ENCODE data around the gene NCKIPSD. TPM values are rescaled to one million over a fixed set of nuclear protein-coding genes. Genes with fewer than 3 reads are reported as not detected.

NCKIPSD gene
- total RNA-seq, 1 donor from 2014 or later, result 10.5 TPM

DNA sequence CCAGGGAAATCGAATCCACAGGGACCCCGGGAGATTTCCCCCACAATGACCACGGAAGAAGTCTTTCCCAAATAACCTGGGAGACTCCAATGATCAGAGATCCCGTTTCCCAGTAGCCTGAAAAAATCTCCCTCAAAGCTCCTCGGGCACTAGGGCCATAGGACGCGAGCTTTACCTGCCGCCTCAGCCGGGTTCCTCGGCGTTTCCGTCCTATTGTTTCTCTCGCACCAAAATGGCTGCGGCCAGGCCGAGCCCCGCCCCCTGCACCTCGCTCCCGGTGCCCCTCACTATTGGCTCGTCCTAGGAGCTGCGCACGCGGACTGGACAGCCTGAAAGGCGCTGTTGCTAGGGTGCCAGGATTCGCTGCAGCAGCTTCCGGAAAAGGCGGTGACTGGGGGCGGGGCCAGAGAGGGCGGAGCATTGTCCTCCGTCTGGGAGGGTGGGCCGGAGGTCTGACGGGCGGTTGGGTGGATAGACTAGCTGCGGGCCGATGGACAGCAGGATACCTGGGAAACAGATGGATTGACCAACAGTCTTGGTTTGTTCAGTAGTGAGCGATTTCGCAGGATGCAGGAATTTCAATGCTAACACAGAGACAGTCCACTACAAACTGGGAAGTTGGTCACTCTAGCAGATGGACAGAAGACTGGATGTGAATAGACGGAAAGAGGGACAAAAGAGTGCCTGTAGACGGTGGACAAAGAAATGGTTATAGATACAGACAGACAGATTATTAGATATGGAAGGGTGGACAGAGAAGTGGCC lies 31.4 kb upstream of the NCKIPSD start, which contains the start of gene IP6K2:
TSS of gene IP6K2 (minus strand) at position 240 of the 765 bp plus-strand sequence. CDS start 21,930 bp downstream, outside the sequence.
- DNase-seq (ENCODE audit: low read depth) (peak; percentile 94), FAIRE-seq (no peak)
- H3K27me3 ChIP-seq (ENCODE audit: control insufficient read depth, insufficient read depth, low read length), result no peaks in the 10 kb centered on the region
- TF ChIP-seq, protein P1, sequence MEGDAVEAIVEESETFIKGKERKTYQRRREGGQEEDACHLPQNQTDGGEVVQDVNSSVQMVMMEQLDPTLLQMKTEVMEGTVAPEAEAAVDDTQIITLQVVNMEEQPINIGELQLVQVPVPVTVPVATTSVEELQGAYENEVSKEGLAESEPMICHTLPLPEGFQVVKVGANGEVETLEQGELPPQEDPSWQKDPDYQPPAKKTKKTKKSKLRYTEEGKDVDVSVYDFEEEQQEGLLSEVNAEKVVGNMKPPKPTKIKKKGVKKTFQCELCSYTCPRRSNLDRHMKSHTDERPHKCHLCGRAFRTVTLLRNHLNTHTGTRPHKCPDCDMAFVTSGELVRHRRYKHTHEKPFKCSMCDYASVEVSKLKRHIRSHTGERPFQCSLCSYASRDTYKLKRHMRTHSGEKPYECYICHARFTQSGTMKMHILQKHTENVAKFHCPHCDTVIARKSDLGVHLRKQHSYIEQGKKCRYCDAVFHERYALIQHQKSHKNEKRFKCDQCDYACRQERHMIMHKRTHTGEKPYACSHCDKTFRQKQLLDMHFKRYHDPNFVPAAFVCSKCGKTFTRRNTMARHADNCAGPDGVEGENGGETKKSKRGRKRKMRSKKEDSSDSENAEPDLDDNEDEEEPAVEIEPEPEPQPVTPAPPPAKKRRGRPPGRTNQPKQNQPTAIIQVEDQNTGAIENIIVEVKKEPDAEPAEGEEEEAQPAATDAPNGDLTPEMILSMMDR (IDR thresholded peaks at IDR 0.05; ENCODE audit: insufficient read depth, low read length, severe bottlenecking), result no peak
- H3K36me3 ChIP-seq (ENCODE audit: control insufficient read depth, insufficient read depth, low read length), result peaks cover 6% of the 10 kb centered on the region
- peak within 1 kb of the TSS; percentile 78 for H3K4me3 ChIP-seq (ENCODE audit: low read depth, low read length)

GRCh38 chr3:48716508-48716981 lies 30.8 kb upstream of the NCKIPSD start:
- DNase-seq (ENCODE audit: low read depth) (no peak), FAIRE-seq (no peak)
- no peaks in the 10 kb centered on the region for H3K27me3 ChIP-seq (ENCODE audit: control insufficient read depth, insufficient read depth, low read length)
- H3K4me3 ChIP-seq (ENCODE audit: low read depth, low read length), result peak overlapping the region; percentile 78
- TF ChIP-seq, protein P1 (IDR thresholded peaks at IDR 0.05; ENCODE audit: insufficient read depth, low read length, severe bottlenecking), result no peak
- H3K36me3 ChIP-seq (ENCODE audit: control insufficient read depth, insufficient read depth, low read length), result peaks cover 8% of the 10 kb centered on the region

DNA sequence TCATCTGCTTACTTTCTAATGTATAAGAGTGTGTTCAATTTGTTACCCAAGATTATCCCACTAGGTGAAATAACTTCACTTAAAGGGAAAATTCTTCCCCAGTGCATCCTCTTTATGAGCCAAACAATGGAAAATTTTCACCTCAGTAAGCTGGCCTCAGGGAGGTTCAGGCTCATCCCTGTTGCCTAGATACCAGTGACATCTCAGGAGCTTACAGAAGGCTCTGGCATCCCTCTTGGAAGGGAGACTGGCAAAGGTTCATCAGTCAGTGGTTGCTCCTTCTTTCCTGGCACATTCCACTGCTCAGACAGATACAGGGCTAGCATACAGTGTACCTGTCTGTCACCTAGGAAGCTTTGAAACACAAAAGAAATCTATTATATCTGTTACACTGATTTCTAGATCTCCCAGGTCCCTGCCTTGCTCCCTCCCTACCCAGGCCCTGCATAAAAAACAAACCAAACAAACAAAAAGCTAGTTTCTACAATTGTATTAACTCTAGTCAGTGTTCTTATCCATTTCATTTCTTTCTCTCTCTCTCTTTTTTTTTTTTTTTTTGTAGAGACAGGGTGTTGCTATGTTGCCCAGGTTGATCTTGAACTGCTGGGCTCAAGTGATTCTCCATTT lies 29.6 kb upstream of the NCKIPSD start:
- TF ChIP-seq, protein P1 (IDR thresholded peaks at IDR 0.05; ENCODE audit: insufficient read depth, low read length, severe bottlenecking), result no peak
- FAIRE-seq (no peak), DNase-seq (ENCODE audit: low read depth) (peak; percentile 37)
- Histone ChIP-seq H3K36me3 (ENCODE audit: control insufficient read depth, insufficient read depth, low read length) (peaks cover 13% of the 10 kb centered on the region), H3K4me3 (ENCODE audit: low read depth, low read length) (no peak overlapping the region), H3K27me3 (ENCODE audit: control insufficient read depth, insufficient read depth, low read length) (no peaks in the 10 kb centered on the region)

GRCh38 chr3:48711727-48712126 lies 26.0 kb upstream of the NCKIPSD start:
- Histone ChIP-seq H3K4me3 (ENCODE audit: low read depth, low read length) (no peak overlapping the region), H3K36me3 (ENCODE audit: control insufficient read depth, insufficient read depth, low read length) (peaks cover 20% of the 10 kb centered on the region), H3K27me3 (ENCODE audit: control insufficient read depth, insufficient read depth, low read length) (no peaks in the 10 kb centered on the region)
- TF ChIP-seq, protein P1 (IDR thresholded peaks at IDR 0.05; ENCODE audit: insufficient read depth, low read length, severe bottlenecking), result no peak
- no peak for FAIRE-seq
- no peak for DNase-seq (ENCODE audit: low read depth)

DNA sequence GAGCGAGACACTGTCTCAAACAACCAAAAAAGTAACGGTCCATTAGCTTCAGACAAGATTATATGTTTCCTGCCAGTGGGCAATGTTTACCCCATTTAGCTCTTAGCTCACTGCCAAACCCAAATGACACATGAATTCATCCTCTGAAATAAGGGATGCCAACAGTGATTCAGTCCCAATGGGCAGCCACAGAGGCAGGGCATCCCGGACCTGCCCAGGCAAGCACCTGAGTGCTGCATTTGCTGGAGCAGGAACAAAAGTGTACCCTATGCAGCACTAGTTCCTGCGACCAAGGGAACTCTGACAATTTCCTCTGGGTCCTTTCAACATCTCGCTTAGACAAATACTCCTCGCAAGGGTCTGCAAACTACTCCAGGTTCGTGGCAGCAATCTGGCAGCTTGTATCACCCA lies 23.3 kb upstream of the NCKIPSD start:
- FAIRE-seq (peak; percentile 79), DNase-seq (ENCODE audit: low read depth) (peak; percentile 96)
- Histone ChIP-seq H3K27me3 (ENCODE audit: control insufficient read depth, insufficient read depth, low read length) (no peaks in the 10 kb centered on the region), H3K36me3 (ENCODE audit: control insufficient read depth, insufficient read depth, low read length) (peaks cover 22% of the 10 kb centered on the region), H3K4me3 (ENCODE audit: low read depth, low read length) (no peak overlapping the region)
- TF ChIP-seq, protein P1 (IDR thresholded peaks at IDR 0.05; ENCODE audit: insufficient read depth, low read length, severe bottlenecking), result no peak

All from bronchial epithelial cell (primary cell).